ENCODE measurements around the gene PLPP4. TPM values are rescaled to one million over a fixed set of nuclear protein-coding genes. Genes with fewer than 3 reads are reported as not detected.

PLPP4 gene
- total RNA-seq, 1 donor from 2014 or later: 7.4 TPM

DNA sequence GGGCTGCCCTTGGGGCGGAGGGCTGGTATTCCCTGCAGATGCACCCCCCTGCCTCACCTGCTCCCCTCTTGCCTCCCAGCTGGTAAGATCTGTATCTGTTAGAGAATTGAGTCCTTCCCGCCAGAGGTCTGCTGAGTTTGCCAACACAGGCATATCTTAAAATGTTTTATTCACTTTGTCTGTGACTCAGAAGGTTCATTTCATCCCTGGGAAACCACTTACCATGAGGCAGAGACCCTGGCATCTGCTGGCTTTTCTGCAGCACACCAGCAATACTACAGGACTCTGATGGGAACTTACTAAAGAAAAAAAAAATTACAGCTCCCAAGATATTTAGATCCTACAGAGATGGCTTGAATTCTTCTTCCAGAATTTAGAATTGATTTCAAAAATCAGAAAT, 131.3 kb downstream of the PLPP4 start:
- peaks cover 32% of the 10 kb centered on the region for H3K27me3 Mint-ChIP-seq (ENCODE audit: low read depth)
- no peak overlapping the region for H3K4me3 Mint-ChIP-seq
- TF ChIP-seq, protein P1, sequence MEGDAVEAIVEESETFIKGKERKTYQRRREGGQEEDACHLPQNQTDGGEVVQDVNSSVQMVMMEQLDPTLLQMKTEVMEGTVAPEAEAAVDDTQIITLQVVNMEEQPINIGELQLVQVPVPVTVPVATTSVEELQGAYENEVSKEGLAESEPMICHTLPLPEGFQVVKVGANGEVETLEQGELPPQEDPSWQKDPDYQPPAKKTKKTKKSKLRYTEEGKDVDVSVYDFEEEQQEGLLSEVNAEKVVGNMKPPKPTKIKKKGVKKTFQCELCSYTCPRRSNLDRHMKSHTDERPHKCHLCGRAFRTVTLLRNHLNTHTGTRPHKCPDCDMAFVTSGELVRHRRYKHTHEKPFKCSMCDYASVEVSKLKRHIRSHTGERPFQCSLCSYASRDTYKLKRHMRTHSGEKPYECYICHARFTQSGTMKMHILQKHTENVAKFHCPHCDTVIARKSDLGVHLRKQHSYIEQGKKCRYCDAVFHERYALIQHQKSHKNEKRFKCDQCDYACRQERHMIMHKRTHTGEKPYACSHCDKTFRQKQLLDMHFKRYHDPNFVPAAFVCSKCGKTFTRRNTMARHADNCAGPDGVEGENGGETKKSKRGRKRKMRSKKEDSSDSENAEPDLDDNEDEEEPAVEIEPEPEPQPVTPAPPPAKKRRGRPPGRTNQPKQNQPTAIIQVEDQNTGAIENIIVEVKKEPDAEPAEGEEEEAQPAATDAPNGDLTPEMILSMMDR (IDR thresholded peaks at IDR 0.05; ENCODE audit: unreplicated experiment): no peak
- DNase-seq (ENCODE audit: low spot score in 2 of 2, unreplicated experiment in 2 of 2): no peak
- H3K4me1 Mint-ChIP-seq: no peaks in the 10 kb centered on the region
- no peaks in the 10 kb centered on the region for H3K36me3 Mint-ChIP-seq
- no peak overlapping the region for H3K27ac Mint-ChIP-seq
- peaks cover 6% of the 10 kb centered on the region for H3K9me3 Mint-ChIP-seq

- DNase-seq (ENCODE audit: low spot score in 2 of 2, unreplicated experiment in 2 of 2): no peak
- peaks cover 40% of the 10 kb centered on the region for H3K27me3 Mint-ChIP-seq (ENCODE audit: low read depth)
- H3K27ac Mint-ChIP-seq: no peak overlapping the region
- H3K9me3 Mint-ChIP-seq: peaks cover 6% of the 10 kb centered on the region
- TF ChIP-seq, protein P1 (IDR thresholded peaks at IDR 0.05; ENCODE audit: unreplicated experiment): no peak
- H3K36me3 Mint-ChIP-seq: no peaks in the 10 kb centered on the region
- no peak overlapping the region for H3K4me3 Mint-ChIP-seq
- no peaks in the 10 kb centered on the region for H3K4me1 Mint-ChIP-seq
Measured at GRCh38 chr10:120593693-120594092, 136.7 kb downstream of the PLPP4 start.

DNA sequence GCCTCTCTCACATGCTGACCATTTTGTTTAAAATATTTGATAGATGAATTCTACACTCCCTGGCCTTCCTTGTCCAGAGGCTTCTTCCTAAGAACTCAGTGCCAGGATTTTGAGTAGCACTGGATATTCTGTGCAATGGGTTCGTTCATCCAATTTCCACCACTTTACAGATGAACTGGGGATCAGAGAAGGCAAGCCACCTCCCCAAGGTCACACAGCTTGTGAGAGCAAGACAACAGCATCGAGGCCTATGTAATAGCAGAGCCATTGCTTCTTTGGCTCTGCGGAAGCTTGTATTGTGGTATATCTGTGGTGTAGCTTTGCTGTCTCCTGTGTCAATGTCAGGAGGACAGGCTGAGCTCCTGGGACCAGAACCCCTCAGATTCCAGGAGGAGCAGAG, 140.9 kb downstream of the PLPP4 start:
- Mint-ChIP-seq H3K36me3 (no peaks in the 10 kb centered on the region), H3K4me1 (no peaks in the 10 kb centered on the region), H3K9me3 (peaks cover 3% of the 10 kb centered on the region), H3K27me3 (ENCODE audit: low read depth) (peaks cover 43% of the 10 kb centered on the region), H3K27ac (no peak overlapping the region), H3K4me3 (no peak overlapping the region)
- no peak for DNase-seq (ENCODE audit: low spot score in 2 of 2, unreplicated experiment in 2 of 2)
- TF ChIP-seq, protein P1 (IDR thresholded peaks at IDR 0.05; ENCODE audit: unreplicated experiment): no peak

- no peak overlapping the region for H3K27ac Mint-ChIP-seq
- no peaks in the 10 kb centered on the region for H3K4me1 Mint-ChIP-seq
- H3K9me3 Mint-ChIP-seq: peaks cover 7% of the 10 kb centered on the region
- H3K27me3 Mint-ChIP-seq (ENCODE audit: low read depth): peaks cover 41% of the 10 kb centered on the region
- TF ChIP-seq, protein P1 (IDR thresholded peaks at IDR 0.05; ENCODE audit: unreplicated experiment): no peak
- DNase-seq (ENCODE audit: low spot score in 2 of 2, unreplicated experiment in 2 of 2): no peak
- H3K36me3 Mint-ChIP-seq: no peaks in the 10 kb centered on the region
- H3K4me3 Mint-ChIP-seq: no peak overlapping the region
Measured at GRCh38 chr10:120598386-120598785, 141.4 kb downstream of the PLPP4 start.

- Mint-ChIP-seq H3K4me3 (no peak overlapping the region), H3K36me3 (no peaks in the 10 kb centered on the region), H3K27ac (no peak overlapping the region), H3K4me1 (no peaks in the 10 kb centered on the region), H3K27me3 (ENCODE audit: low read depth) (peaks cover 32% of the 10 kb centered on the region), H3K9me3 (peaks cover 7% of the 10 kb centered on the region)
- no peak for DNase-seq (ENCODE audit: low spot score in 2 of 2, unreplicated experiment in 2 of 2)
- TF ChIP-seq, protein P1 (IDR thresholded peaks at IDR 0.05; ENCODE audit: unreplicated experiment): no peak
Measured at GRCh38 chr10:120599200-120599724, 142.2 kb downstream of the PLPP4 start.

Measured in mesothelial cell of epicardium (in vitro differentiated cells).